Fibroblast of skin of back (primary cell): ENCODE measurements around the gene ORAI3.

Source experiments
- DNase-seq: peaks from one replicate; pipeline ENCODE4 v3.0.0-alpha.2; 2013

The ORAI3 gene

DNA sequence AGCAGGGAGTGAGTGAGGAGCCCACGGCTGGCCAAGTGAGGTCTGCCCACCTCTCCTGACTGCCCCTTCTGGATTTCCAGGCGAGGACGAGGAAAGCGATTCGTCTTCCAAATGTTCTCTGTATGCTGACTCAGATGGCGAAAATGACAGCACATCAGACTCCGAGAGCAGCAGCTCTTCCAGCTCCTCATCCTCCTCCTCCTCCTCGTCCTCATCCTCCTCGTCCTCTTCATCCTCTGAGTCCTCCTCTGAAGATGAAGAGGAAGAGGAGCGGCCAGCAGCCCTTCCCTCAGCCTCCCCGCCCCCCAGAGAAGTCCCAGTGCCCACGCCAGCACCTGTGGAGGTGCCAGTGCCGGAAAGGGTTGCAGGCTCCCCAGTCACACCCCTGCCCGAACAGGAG, 22.4 kb downstream of the ORAI3 start:
- DNase-seq = no peak

DNA sequence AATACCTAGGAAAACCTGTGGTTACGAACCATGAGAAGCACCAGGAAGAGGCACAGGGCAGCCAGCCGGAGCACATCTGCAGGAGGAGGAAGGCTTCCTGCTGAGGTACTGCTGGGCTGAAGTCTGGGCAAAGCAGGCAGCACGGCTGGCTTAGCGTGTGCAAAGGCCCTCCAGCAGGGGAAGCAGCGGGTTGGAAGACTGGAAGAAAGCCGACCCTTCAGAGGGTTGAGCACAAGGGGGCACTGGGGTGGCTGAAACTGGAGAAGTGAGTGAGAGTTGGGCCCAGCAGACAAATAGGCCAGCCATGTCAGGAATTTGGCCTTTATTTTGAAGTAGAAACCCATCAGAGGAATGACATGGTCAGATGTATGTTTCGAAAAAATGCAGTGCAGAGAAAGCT, 24.0 kb downstream of the ORAI3 start:
- no peak for DNase-seq

DNA sequence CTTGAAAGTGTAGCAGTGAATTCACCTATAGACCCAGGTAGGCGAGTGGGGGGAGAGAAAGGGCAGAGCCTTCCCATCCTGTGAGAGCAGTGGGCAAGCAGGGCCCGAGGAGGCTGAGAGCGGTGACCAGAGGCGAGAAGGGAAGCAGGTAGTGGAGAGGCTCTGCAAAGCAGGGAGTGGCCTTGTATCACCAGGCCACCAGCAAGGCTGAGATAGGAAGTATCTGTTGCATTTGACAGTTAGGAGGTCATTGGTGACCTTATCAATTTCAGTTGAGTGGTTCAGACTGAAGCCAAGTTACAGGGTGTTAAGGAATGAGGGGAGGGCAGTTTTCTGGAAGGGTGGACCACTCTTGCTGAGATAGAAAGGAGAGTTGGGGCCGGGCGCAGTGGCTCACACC, 25.5 kb downstream of the ORAI3 start:
- no peak for DNase-seq

DNA sequence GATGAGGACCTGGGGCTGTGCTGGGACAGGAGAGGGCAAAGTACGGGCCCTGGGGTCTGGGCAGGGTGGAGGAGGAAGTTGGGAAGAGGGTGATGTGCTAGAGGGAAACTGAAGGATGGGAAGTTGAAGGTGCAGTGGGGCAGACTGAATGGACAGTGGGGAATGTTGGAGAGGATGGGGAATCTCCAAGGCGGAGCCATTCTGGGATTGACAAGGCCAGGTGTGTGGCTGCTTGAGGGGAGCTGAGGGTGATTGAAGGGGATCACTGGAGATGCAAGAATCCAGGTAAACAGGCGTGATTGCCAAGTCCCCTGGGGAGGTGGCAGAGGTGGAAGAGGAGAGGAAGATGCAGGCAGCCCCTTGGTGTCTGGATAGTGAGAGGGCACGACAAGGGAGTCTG, 27.6 kb downstream of the ORAI3 start:
- no peak for DNase-seq

- DNase-seq = no peak
Measured at GRCh38 chr16:30977502-30977901, 28.6 kb downstream of the ORAI3 start.

DNA sequence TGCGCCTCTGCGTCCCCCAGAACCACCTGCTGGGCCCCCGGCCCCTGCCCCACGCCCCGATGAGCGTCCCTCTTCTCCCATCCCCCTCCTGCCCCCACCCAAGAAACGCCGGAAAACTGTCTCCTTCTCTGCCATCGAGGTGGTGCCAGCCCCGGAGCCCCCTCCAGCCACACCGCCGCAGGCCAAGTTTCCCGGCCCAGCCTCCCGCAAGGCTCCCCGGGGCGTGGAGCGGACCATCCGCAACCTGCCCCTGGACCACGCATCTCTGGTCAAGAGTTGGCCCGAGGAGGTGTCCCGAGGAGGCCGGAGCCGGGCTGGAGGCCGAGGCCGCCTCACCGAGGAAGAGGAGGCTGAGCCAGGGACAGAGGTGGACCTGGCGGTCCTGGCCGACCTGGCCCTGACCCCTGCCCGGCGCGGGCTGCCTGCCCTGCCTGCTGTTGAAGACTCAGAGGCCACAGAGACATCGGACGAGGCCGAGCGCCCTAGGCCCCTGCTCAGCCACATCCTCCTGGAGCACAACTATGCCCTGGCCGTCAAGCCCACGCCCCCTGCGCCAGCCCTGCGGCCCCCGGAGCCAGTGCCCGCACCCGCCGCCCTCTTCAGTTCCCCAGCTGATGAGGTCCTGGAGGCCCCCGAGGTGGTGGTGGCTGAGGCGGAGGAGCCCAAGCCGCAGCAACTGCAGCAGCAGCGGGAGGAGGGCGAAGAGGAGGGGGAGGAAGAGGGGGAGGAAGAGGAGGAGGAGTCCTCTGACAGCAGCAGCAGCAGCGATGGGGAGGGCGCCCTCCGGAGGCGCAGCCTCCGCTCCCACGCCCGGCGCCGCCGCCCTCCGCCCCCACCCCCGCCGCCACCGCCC, 30.5 kb downstream of the ORAI3 start:
- DNase-seq = no peak

GRCh38 chr16:30980023-30980371, 31.1 kb downstream of the ORAI3 start:
- DNase-seq = no peak

DNA sequence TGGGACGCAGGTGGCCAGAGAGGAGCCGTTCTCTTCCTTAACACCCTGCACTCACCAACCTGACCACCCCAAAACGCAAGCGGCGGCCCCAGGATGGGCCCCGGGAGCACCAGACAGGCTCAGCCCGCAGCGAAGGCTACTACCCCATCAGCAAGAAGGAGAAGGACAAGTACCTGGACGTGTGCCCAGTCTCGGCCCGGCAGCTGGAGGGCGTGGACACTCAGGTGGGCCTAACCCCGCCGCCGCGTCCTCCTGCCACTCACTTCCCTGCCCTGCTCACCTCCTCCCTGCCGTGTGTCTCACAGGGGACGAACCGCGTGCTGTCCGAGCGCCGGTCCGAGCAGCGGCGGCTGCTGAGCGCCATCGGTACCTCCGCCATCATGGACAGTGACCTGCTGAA, 31.6 kb downstream of the ORAI3 start:
- no peak for DNase-seq

DNA sequence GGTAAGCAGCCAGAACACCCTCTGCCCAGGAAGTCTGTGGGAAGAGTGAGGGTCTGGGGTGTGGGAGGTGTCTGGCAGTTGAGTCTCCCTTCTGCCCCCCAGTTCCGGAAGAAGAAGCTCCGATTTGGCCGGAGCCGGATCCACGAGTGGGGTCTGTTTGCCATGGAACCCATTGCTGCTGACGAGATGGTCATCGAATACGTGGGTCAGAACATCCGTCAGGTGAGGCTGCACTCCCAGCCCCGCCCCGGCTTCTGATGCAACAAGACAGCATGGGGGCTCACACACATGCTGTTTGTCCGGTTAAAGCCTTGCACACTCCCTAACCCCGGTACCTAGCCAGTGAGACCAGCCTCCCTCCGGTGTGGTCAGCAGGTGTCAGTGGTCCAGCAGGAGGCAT, 32.1 kb downstream of the ORAI3 start:
- DNase-seq = no peak

DNA sequence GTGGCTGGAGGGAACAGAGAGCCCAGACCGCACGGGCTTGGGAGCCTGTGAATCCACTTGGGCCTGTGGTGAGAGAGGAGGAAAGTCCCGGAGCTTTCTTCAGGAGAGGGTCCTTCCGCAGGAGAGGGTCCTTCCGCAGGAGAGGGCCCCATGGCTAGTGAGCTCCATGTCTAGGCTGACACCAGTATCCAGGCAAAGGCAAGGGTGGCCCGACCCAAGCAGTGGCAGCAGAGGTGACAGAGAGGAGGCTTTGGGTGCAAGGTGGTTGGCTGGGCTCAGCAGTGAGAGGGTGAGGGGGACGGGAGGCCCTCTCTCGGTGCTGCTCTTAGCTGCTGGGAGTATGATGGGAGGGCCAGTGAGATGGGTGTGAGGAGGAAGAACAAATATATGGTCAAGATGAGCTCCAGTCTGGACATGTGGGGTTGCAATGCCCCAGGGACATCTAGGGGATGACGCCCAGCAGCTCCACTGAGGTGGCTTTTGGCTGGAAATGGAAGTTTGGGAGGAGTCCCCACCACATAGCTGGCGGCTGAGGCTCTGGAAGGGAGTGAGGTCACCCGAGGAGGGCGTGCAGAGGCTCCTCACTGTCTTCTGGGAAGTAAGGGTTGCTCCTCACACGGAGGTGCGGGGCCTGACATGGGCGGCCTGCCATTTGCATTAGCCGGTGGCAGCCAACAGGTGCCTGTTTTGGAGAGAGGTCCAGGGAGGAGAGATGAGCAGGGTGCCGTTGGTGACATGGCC, 33.9 kb downstream of the ORAI3 start:
- DNase-seq = peak; percentile 32

DNA sequence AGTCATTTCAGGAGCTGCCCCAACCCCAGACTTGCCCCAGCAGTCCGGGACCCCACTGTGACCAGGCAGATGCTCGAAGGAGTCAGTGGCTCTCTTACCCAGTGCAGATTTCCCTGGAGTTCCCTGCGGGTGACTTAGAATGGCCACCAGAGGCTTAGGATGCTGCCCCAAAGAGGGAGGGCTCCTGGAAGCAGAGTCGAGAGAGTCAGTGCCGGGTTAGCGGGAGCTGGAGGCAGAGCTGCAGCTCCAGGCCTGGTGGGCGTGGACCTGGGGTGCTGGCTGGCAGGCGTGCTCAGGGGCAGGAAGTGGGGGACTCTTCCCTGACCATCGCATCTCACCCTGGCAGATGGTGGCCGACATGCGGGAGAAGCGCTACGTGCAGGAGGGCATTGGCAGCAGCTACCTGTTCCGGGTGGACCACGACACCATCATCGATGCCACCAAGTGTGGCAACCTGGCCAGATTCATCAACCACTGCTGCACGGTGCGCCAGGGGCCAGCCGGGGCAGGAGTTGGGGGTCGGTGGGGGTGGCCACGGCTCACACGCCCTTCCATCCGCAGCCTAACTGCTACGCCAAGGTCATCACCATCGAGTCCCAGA, 34.5 kb downstream of the ORAI3 start:
- no peak for DNase-seq

DNA sequence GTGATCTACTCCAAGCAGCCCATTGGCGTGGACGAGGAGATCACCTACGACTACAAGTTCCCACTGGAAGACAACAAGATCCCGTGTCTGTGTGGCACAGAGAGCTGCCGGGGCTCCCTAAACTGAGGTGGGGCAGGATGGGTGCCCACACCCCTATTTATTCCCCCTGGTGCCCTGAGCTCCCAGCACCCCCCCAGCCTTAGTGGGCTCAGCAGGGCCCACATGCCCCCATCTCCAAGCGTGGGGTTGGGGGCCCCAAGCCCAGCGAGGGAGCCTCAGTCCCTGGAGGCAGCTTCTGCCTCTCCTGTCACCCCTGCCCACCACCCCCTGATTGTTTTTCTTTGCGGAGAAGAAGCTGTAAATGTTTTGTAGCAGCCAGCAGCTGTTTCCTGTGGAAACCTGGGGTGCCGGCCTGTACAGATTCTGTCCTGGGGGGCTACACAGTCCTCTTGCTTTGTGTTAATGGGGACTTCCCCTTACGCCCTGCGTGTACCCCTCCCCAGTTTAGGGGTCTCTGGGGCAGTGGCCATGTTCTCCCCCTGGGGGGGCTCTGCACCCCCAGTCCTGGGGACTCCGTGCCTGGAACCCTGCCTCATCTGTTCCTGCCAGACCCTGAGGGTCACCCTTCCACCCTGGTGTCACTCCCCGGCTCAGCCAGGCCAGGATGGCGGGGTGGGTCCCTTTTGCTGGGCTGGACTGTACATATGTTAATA, 35.2 kb downstream of the ORAI3 start:
- no peak for DNase-seq

DNA sequence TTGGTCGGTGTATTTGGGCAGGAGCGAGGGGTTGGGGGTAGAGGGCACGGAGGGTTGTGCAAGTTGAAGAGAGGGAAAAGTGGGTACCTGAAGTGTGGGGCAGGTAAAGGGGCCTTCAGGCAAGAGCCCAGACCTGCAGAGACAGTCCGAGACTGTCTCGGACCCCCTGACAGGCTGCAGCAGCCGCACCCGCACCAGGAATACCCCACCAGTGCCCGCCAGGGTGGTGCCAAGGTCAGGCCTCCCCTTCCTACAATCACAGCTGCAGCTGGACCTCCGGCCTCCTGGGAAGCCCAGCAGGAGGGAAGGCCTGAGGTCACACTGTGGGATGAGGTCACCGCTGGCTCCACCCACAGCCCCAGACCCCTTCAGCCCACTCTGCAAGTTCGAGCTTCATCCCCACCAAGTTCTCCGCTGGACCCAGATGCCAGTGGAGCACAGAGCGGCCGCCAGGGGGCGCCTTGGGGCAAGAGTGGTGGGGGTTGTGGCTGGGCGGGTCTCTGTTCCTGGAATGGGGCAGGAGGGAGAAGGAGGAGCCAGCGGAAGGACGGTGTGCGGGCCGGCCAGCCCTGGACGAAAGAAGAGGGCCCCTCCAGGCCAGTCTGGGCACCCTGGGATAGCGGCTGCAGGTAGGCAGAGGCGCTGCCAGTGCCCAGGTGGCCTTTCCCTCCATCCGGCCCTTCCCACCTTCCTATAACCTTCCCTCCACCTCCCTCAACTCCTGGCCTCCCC, 36.0 kb downstream of the ORAI3 start, which contains the start of gene HSD3B7:
Gene HSD3B7, plus strand, starts transcription at position 539 of the 732 bp plus-strand sequence. CDS start 452 bp downstream, outside the sequence.
- DNase-seq = peak; percentile 72

- no peak for DNase-seq
Measured at GRCh38 chr16:30985401-30986128, 36.7 kb downstream of the ORAI3 start.

DNA sequence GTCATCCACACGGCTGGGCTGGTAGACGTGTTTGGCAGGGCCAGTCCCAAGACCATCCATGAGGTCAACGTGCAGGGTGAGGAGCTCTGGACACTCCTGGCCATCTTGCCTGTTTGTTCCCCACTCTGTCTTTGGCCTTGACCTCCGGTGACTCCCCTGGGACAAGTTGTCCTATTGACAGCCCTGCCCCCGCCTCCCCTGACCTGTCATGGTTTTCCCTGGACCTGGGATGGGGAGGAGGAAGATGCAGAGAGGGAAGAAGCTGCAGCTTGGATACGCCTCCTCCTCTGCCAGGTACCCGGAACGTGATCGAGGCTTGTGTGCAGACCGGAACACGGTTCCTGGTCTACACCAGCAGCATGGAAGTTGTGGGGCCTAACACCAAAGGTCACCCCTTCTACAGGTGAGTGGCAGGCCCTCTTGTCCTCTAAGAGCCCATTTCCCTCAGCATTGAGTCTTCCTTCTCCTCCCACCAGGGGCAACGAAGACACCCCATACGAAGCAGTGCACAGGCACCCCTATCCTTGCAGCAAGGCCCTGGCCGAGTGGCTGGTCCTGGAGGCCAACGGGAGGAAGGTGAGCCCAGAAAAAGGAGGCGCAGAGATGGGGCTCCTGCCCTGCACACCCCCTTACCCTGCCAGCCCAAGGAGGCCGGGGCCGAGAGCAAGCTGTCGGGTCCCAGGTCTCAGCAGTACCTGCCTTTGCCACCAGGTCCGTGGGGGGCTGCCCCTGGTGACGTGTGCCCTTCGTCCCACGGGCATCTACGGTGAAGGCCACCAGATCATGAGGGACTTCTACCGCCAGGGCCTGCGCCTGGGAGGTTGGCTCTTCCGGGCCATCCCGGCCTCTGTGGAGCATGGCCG, 37.5 kb downstream of the ORAI3 start:
- DNase-seq = no peak

DNA sequence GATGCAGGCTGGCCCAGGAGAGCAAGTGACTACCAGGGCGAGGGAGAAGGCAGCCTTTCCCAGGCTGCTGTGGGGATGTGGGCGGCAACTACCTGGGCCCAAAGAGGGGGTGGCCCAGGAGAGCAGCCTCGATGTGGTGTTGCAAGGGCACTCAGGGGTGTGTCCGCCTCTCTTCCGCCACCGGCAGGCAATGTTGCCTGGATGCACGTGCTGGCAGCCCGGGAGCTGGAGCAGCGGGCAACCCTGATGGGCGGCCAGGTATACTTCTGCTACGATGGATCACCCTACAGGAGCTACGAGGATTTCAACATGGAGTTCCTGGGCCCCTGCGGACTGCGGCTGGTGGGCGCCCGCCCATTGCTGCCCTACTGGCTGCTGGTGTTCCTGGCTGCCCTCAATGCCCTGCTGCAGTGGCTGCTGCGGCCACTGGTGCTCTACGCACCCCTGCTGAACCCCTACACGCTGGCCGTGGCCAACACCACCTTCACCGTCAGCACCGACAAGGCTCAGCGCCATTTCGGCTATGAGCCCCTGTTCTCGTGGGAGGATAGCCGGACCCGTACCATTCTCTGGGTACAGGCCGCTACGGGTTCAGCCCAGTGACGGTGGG, 38.8 kb downstream of the ORAI3 start:
- DNase-seq = no peak

DNA sequence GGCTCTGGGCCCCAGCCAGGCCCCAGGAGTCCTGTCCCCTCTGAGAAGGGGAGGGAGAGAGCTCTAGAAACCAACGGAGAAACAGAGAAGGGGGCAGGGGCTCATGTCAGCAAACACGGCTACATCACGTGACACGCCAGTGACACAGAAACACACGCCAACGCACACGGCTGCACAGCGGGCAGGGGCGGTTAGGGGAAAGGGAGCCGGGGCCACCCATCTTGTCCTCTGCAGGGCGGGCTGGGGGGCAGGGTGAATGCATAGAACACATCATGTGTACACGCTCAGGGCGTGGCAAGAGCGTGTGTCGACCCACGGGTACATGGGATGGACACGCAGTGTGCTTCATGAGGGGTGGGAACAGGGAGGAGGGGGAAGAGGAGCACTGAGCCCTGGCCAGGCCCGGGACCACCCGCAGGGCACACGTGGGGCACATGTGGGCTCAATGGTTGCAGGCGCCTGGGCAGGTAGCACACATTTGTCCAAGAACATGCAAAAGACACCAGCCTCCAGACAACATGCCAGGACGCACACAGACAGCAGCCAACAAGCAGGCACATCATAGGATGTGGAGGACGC, 40.7 kb downstream of the ORAI3 start:
- no peak for DNase-seq

DNA sequence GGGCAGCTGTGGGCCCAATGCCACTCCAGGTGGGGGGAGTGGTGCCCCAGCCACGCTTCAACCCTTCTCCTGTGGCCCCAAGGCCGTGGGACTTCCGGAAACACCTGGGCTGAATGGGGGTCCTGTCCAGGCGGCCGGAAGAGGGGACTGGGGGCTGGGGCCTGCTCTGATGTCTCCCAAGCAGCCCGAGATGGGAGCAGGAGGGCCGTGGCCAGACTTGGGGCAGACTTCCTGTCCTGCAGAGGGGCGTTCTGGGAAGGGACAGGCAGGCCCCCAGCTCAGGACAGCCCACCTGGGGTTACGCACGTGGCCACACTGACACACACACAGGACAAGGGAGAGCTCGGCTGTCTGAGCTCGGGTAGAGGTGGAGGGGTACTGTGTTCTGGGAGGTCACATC, 41.2 kb downstream of the ORAI3 start:
- DNase-seq = no peak

GRCh38 chr16:30991052-30991451, 42.2 kb downstream of the ORAI3 start:
- no peak for DNase-seq
